ENCODE results near the gene RAPGEF1.

DNA sequence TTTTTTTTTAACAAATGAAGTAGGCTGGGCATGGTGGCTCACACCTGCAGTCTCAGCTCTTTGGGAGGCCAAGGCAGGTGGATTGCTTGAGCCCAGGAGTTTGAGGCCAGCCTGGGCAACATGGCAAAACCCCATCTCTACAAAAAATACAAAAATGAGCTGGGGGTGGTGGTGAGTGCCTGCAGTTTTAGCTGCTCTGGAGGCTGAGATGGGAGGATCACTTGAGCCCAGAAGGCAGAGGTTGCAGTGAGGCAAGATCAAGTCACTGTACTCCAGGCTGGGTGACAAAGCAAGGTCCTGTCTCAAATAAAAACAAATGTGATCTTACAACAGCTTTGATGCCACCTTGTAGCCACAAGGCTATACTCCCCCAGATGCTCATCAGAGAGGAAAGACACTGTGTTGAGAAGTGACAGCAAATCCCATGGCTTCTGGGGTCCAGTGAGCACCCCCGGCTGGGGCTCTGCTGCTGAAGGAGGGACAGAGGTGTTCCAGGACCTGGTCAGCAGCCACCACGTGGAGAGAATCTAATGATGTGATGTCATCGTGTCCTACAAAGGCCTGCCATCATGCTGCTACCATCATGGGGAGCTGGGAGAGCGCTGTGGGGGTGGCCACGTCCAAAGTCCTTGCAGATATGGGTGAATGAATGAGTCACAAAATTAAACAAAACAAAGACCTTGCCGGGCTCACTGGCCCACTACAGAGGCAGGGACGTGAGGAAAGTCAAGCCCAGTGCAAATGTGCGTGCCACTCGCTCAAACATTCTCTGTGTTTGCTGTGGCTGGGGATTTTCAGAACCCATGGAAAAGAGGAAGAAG is 133.9 kb downstream of the RAPGEF1 start:
- TF ChIP-seq POLR2A (IDR thresholded peaks at IDR 0.05) (no peak), POLR2AphosphoS5 (IDR thresholded peaks at IDR 0.05) (no peak)
- TF ChIP-seq, protein P1, sequence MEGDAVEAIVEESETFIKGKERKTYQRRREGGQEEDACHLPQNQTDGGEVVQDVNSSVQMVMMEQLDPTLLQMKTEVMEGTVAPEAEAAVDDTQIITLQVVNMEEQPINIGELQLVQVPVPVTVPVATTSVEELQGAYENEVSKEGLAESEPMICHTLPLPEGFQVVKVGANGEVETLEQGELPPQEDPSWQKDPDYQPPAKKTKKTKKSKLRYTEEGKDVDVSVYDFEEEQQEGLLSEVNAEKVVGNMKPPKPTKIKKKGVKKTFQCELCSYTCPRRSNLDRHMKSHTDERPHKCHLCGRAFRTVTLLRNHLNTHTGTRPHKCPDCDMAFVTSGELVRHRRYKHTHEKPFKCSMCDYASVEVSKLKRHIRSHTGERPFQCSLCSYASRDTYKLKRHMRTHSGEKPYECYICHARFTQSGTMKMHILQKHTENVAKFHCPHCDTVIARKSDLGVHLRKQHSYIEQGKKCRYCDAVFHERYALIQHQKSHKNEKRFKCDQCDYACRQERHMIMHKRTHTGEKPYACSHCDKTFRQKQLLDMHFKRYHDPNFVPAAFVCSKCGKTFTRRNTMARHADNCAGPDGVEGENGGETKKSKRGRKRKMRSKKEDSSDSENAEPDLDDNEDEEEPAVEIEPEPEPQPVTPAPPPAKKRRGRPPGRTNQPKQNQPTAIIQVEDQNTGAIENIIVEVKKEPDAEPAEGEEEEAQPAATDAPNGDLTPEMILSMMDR (IDR thresholded peaks at IDR 0.05 in 8 of 11, conservative IDR thresholded peaks at IDR 0.05 in 3 of 11): no peak

Measured in spleen (tissue), 7 donors.